Mesothelial cell of epicardium (in vitro differentiated cells): ENCODE results near the gene SLC28A1. TPM values are rescaled to one million over a fixed set of nuclear protein-coding genes. Genes with fewer than 3 reads are reported as not detected.
A peak's percentile ranks its signal among the peaks of the same experiment; 100 is the strongest.

ENCODE experiments used
- DNase-seq, 2 experiments: peaks; one replicate each; pipeline ENCODE4 v3.0.0; 2021; ENCODE audit warnings: low spot score in 2 of 2; ENCODE audit not compliant: unreplicated experiment in 2 of 2
- H3K27ac Mint-ChIP-seq: 2 replicates; pipeline ENCODE4 v1.8.0; 2021; ENCODE audit warnings: mixed read lengths
- H3K27me3 Mint-ChIP-seq: 2 replicates; pipeline ENCODE4 v1.8.0; 2021; ENCODE audit warnings: low read depth, mixed read lengths
- H3K36me3 Mint-ChIP-seq: 2 replicates; pipeline ENCODE4 v1.8.0; 2021; ENCODE audit warnings: mixed read lengths
- H3K4me1 Mint-ChIP-seq: 2 replicates; pipeline ENCODE4 v1.8.0; 2021; ENCODE audit warnings: mixed read lengths
- H3K4me3 Mint-ChIP-seq: 2 replicates; pipeline ENCODE4 v1.8.0; 2021; ENCODE audit warnings: mild to moderate bottlenecking, moderate library complexity, mixed read lengths
- H3K9me3 Mint-ChIP-seq: 2 replicates; pipeline ENCODE4 v1.8.0; 2021; ENCODE audit warnings: mixed read lengths
- CTCF ChIP-seq: fragments of 200-600 bp; sonication (generic); IDR thresholded peaks from one replicate; pipeline ENCODE4 v1.5.0; 2021; ENCODE audit warnings: antibody characterized with exemption; ENCODE audit not compliant: unreplicated experiment
- total RNA-seq: library from RNA; stranded (reverse); gene quantifications from 3 replicates; pipeline ENCODE4 v1.2.1, GENCODE V29; 2021

SLC28A1 gene
- total RNA-seq, 1 donor from 2014 or later = 0.20 TPM

- Mint-ChIP-seq H3K27me3 (no peaks in the 10 kb centered on the region), H3K27ac (no peak overlapping the region), H3K4me1 (peaks cover 26% of the 10 kb centered on the region), H3K4me3 (no peak overlapping the region), H3K9me3 (peaks cover 16% of the 10 kb centered on the region), H3K36me3 (peaks cover 4% of the 10 kb centered on the region)
- no peak for DNase-seq
- no peak for TF ChIP-seq CTCF
Measured at GRCh38 chr15:84961707-84962106, 77.2 kb downstream of the SLC28A1 start.

- peak overlapping the region; percentile 86 for H3K27ac Mint-ChIP-seq
- no peaks in the 10 kb centered on the region for H3K27me3 Mint-ChIP-seq
- DNase-seq = no peak
- peaks cover 26% of the 10 kb centered on the region for H3K4me1 Mint-ChIP-seq
- H3K9me3 Mint-ChIP-seq = peaks cover 12% of the 10 kb centered on the region
- H3K4me3 Mint-ChIP-seq = no peak overlapping the region
- no peak for TF ChIP-seq CTCF
- peaks cover 4% of the 10 kb centered on the region for H3K36me3 Mint-ChIP-seq
Measured at GRCh38 chr15:84962955-84963354, 78.5 kb downstream of the SLC28A1 start.

GRCh38 chr15:84967380-84967779, 82.9 kb downstream of the SLC28A1 start:
- Mint-ChIP-seq H3K9me3 (peaks cover 9% of the 10 kb centered on the region), H3K27me3 (no peaks in the 10 kb centered on the region), H3K36me3 (peaks cover 4% of the 10 kb centered on the region), H3K4me1 (peaks cover 10% of the 10 kb centered on the region), H3K4me3 (no peak overlapping the region), H3K27ac (no peak overlapping the region)
- TF ChIP-seq CTCF = no peak
- no peak for DNase-seq

- no peak for TF ChIP-seq CTCF
- H3K36me3 Mint-ChIP-seq = peaks cover 4% of the 10 kb centered on the region
- H3K9me3 Mint-ChIP-seq = peaks cover 9% of the 10 kb centered on the region
- no peak for DNase-seq
- peaks cover under 1% of the 10 kb centered on the region for H3K4me1 Mint-ChIP-seq
- no peak overlapping the region for H3K27ac Mint-ChIP-seq
- no peak overlapping the region for H3K4me3 Mint-ChIP-seq
- H3K27me3 Mint-ChIP-seq = no peaks in the 10 kb centered on the region
Measured at GRCh38 chr15:84968301-84968700, 83.8 kb downstream of the SLC28A1 start.

GRCh38 chr15:84969257-84969656, 84.8 kb downstream of the SLC28A1 start:
- peaks cover 4% of the 10 kb centered on the region for H3K36me3 Mint-ChIP-seq
- no peak for DNase-seq
- H3K27me3 Mint-ChIP-seq = no peaks in the 10 kb centered on the region
- H3K4me3 Mint-ChIP-seq = no peak overlapping the region
- peaks cover 4% of the 10 kb centered on the region for H3K9me3 Mint-ChIP-seq
- H3K27ac Mint-ChIP-seq = no peak overlapping the region
- no peaks in the 10 kb centered on the region for H3K4me1 Mint-ChIP-seq
- TF ChIP-seq CTCF = no peak

DNA sequence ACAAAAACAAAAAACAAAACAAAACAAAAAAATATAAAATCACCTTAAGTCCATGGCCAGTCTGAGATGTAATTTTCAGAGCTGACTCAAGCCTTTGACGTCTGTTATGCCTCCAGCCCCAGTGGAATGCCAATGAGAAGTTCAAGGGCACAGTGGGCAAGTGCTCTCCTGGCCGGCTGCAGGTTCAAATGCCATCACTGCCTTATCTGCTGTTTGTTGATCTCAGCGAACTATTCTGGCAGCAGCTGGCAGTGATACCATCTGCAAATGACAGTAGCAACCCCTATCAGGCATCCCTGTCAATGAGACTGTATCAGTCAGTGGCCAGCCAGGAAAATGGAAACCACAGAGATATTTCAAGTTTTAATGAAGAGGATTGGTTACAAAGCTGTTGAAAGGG, 86.4 kb downstream of the SLC28A1 start:
- TF ChIP-seq CTCF = no peak

More for the DNA sequence above, 86.4 kb downstream of the SLC28A1 start:
- no peak overlapping the region for H3K4me3 Mint-ChIP-seq
- H3K27me3 Mint-ChIP-seq = no peaks in the 10 kb centered on the region
- peaks cover 4% of the 10 kb centered on the region for H3K9me3 Mint-ChIP-seq
- DNase-seq = no peak
- H3K27ac Mint-ChIP-seq = no peak overlapping the region
- H3K4me1 Mint-ChIP-seq = no peaks in the 10 kb centered on the region
- no peaks in the 10 kb centered on the region for H3K36me3 Mint-ChIP-seq
